Measurements from ENCODE around the gene FRMD5.

The FRMD5 gene

GRCh38 chr15:43930079-43930478, 265.0 kb downstream of the FRMD5 start:
- Histone ChIP-seq H3K4me3 (ENCODE audit: low read depth, low read length) (no peak overlapping the region), H3K9me3 (ENCODE audit: control insufficient read depth, insufficient read depth, low read length) (no peaks in the 10 kb centered on the region), H3K36me3 (ENCODE audit: control insufficient read depth, insufficient read depth, low read length) (no peaks in the 10 kb centered on the region), H3K27ac (ENCODE audit: low read depth, low read length) (peak overlapping the region; percentile 65), H3K27me3 (ENCODE audit: control insufficient read depth, insufficient read depth, low read length) (no peaks in the 10 kb centered on the region), H3K4me1 (ENCODE audit: control insufficient read depth, insufficient read depth, low read length) (peaks cover 66% of the 10 kb centered on the region), H3K9ac (ENCODE audit: low read depth, low read length) (no peak overlapping the region)

- no peaks in the 10 kb centered on the region for H3K27me3 ChIP-seq (ENCODE audit: control insufficient read depth, insufficient read depth, low read length)
- H3K4me3 ChIP-seq (ENCODE audit: low read depth, low read length), result peak overlapping the region; percentile 33
- peak overlapping the region; percentile 2; the same call in 1 of the 2 replicates for H3K9ac ChIP-seq (ENCODE audit: low read depth, low read length)
- no peaks in the 10 kb centered on the region for H3K36me3 ChIP-seq (ENCODE audit: control insufficient read depth, insufficient read depth, low read length)
- H3K9me3 ChIP-seq (ENCODE audit: control insufficient read depth, insufficient read depth, low read length), result no peaks in the 10 kb centered on the region
- H3K27ac ChIP-seq (ENCODE audit: low read depth, low read length), result peak overlapping the region; percentile 88
- H3K4me1 ChIP-seq (ENCODE audit: control insufficient read depth, insufficient read depth, low read length), result peaks cover 66% of the 10 kb centered on the region
These were observed 266.9 kb downstream of the FRMD5 start for GRCh38 chr15:43928152-43928551.

- Histone ChIP-seq H3K27me3 (ENCODE audit: control insufficient read depth, insufficient read depth, low read length) (no peaks in the 10 kb centered on the region), H3K36me3 (ENCODE audit: control insufficient read depth, insufficient read depth, low read length) (no peaks in the 10 kb centered on the region), H3K27ac (ENCODE audit: low read depth, low read length) (peak overlapping the region; percentile 88), H3K4me1 (ENCODE audit: control insufficient read depth, insufficient read depth, low read length) (peaks cover 66% of the 10 kb centered on the region), H3K9ac (ENCODE audit: low read depth, low read length) (no peak overlapping the region), H3K9me3 (ENCODE audit: control insufficient read depth, insufficient read depth, low read length) (no peaks in the 10 kb centered on the region), H3K4me3 (ENCODE audit: low read depth, low read length) (peak overlapping the region; percentile 44; the same call in 1 of the 2 replicates)
These were observed 267.9 kb downstream of the FRMD5 start for GRCh38 chr15:43927203-43927602.

- Histone ChIP-seq H3K4me1 (ENCODE audit: control insufficient read depth, insufficient read depth, low read length) (peaks cover 50% of the 10 kb centered on the region), H3K4me3 (ENCODE audit: low read depth, low read length) (no peak overlapping the region), H3K27me3 (ENCODE audit: control insufficient read depth, insufficient read depth, low read length) (no peaks in the 10 kb centered on the region), H3K36me3 (ENCODE audit: control insufficient read depth, insufficient read depth, low read length) (no peaks in the 10 kb centered on the region), H3K9me3 (ENCODE audit: control insufficient read depth, insufficient read depth, low read length) (no peaks in the 10 kb centered on the region), H3K27ac (ENCODE audit: low read depth, low read length) (no peak overlapping the region), H3K9ac (ENCODE audit: low read depth, low read length) (no peak overlapping the region)
These were observed 271.5 kb downstream of the FRMD5 start for GRCh38 chr15:43923553-43923952.

GRCh38 chr15:43922021-43922420, 273.1 kb downstream of the FRMD5 start:
- no peak overlapping the region for H3K27ac ChIP-seq (ENCODE audit: low read depth, low read length)
- no peaks in the 10 kb centered on the region for H3K36me3 ChIP-seq (ENCODE audit: control insufficient read depth, insufficient read depth, low read length)
- H3K27me3 ChIP-seq (ENCODE audit: control insufficient read depth, insufficient read depth, low read length), result no peaks in the 10 kb centered on the region

GRCh38 chr15:43920815-43921214, 274.3 kb downstream of the FRMD5 start:
- Histone ChIP-seq H3K27me3 (ENCODE audit: control insufficient read depth, insufficient read depth, low read length) (no peaks in the 10 kb centered on the region), H3K9me3 (ENCODE audit: control insufficient read depth, insufficient read depth, low read length) (no peaks in the 10 kb centered on the region)

More at GRCh38 chr15:43922021-43922420, 273.1 kb downstream of the FRMD5 start:
- Histone ChIP-seq H3K9me3 (ENCODE audit: control insufficient read depth, insufficient read depth, low read length) (no peaks in the 10 kb centered on the region), H3K9ac (ENCODE audit: low read depth, low read length) (no peak overlapping the region), H3K4me1 (ENCODE audit: control insufficient read depth, insufficient read depth, low read length) (peaks cover 36% of the 10 kb centered on the region), H3K4me3 (ENCODE audit: low read depth, low read length) (no peak overlapping the region)

GRCh38 chr15:43920254-43920600, 274.8 kb downstream of the FRMD5 start:
- Histone ChIP-seq H3K27ac (ENCODE audit: low read depth, low read length) (no peak overlapping the region), H3K4me1 (ENCODE audit: control insufficient read depth, insufficient read depth, low read length) (peaks cover 24% of the 10 kb centered on the region), H3K9ac (ENCODE audit: low read depth, low read length) (no peak overlapping the region), H3K4me3 (ENCODE audit: low read depth, low read length) (no peak overlapping the region), H3K27me3 (ENCODE audit: control insufficient read depth, insufficient read depth, low read length) (no peaks in the 10 kb centered on the region), H3K9me3 (ENCODE audit: control insufficient read depth, insufficient read depth, low read length) (no peaks in the 10 kb centered on the region), H3K36me3 (ENCODE audit: control insufficient read depth, insufficient read depth, low read length) (no peaks in the 10 kb centered on the region)

More at GRCh38 chr15:43920815-43921214, 274.3 kb downstream of the FRMD5 start:
- peaks cover 29% of the 10 kb centered on the region for H3K4me1 ChIP-seq (ENCODE audit: control insufficient read depth, insufficient read depth, low read length)
- H3K4me3 ChIP-seq (ENCODE audit: low read depth, low read length), result no peak overlapping the region
- H3K36me3 ChIP-seq (ENCODE audit: control insufficient read depth, insufficient read depth, low read length), result no peaks in the 10 kb centered on the region
- H3K27ac ChIP-seq (ENCODE audit: low read depth, low read length), result no peak overlapping the region
- no peak overlapping the region for H3K9ac ChIP-seq (ENCODE audit: low read depth, low read length)

GRCh38 chr15:43919540-43920253, 275.4 kb downstream of the FRMD5 start:
- H3K4me3 ChIP-seq (ENCODE audit: low read depth, low read length), result no peak overlapping the region
- H3K4me1 ChIP-seq (ENCODE audit: control insufficient read depth, insufficient read depth, low read length), result peaks cover 24% of the 10 kb centered on the region
- peak overlapping the region; percentile 29 for H3K27ac ChIP-seq (ENCODE audit: low read depth, low read length)
- no peaks in the 10 kb centered on the region for H3K27me3 ChIP-seq (ENCODE audit: control insufficient read depth, insufficient read depth, low read length)
- no peaks in the 10 kb centered on the region for H3K36me3 ChIP-seq (ENCODE audit: control insufficient read depth, insufficient read depth, low read length)
- no peaks in the 10 kb centered on the region for H3K9me3 ChIP-seq (ENCODE audit: control insufficient read depth, insufficient read depth, low read length)
- no peak overlapping the region for H3K9ac ChIP-seq (ENCODE audit: low read depth, low read length)

- Histone ChIP-seq H3K36me3 (ENCODE audit: control insufficient read depth, insufficient read depth, low read length) (no peaks in the 10 kb centered on the region), H3K4me3 (ENCODE audit: low read depth, low read length) (no peak overlapping the region), H3K9ac (ENCODE audit: low read depth, low read length) (no peak overlapping the region), H3K4me1 (ENCODE audit: control insufficient read depth, insufficient read depth, low read length) (peaks cover 24% of the 10 kb centered on the region), H3K27ac (ENCODE audit: low read depth, low read length) (no peak overlapping the region), H3K27me3 (ENCODE audit: control insufficient read depth, insufficient read depth, low read length) (no peaks in the 10 kb centered on the region), H3K9me3 (ENCODE audit: control insufficient read depth, insufficient read depth, low read length) (no peaks in the 10 kb centered on the region)
These were observed 276.4 kb downstream of the FRMD5 start for GRCh38 chr15:43918717-43919116.

GRCh38 chr15:43916326-43916660, 278.8 kb downstream of the FRMD5 start:
- no peak overlapping the region for H3K9ac ChIP-seq (ENCODE audit: low read depth, low read length)
- no peaks in the 10 kb centered on the region for H3K27me3 ChIP-seq (ENCODE audit: control insufficient read depth, insufficient read depth, low read length)
- H3K4me3 ChIP-seq (ENCODE audit: low read depth, low read length), result no peak overlapping the region
- no peaks in the 10 kb centered on the region; the same call in 1 of the 2 replicates for H3K36me3 ChIP-seq (ENCODE audit: control insufficient read depth, insufficient read depth, low read length)
- no peak overlapping the region for H3K27ac ChIP-seq (ENCODE audit: low read depth, low read length)
- peaks cover 19% of the 10 kb centered on the region for H3K4me1 ChIP-seq (ENCODE audit: control insufficient read depth, insufficient read depth, low read length)
- no peaks in the 10 kb centered on the region; the same call in 1 of the 2 replicates for H3K9me3 ChIP-seq (ENCODE audit: control insufficient read depth, insufficient read depth, low read length)

- peaks cover 14% of the 10 kb centered on the region for H3K4me1 ChIP-seq (ENCODE audit: control insufficient read depth, insufficient read depth, low read length)
- no peak overlapping the region; the same call in 1 of the 2 replicates for H3K9ac ChIP-seq (ENCODE audit: low read depth, low read length)
- no peaks in the 10 kb centered on the region for H3K27me3 ChIP-seq (ENCODE audit: control insufficient read depth, insufficient read depth, low read length)
- no peak overlapping the region for H3K4me3 ChIP-seq (ENCODE audit: low read depth, low read length)
- no peaks in the 10 kb centered on the region; the same call in 1 of the 2 replicates for H3K9me3 ChIP-seq (ENCODE audit: control insufficient read depth, insufficient read depth, low read length)
- no peak overlapping the region for H3K27ac ChIP-seq (ENCODE audit: low read depth, low read length)
- no peaks in the 10 kb centered on the region; the same call in 1 of the 2 replicates for H3K36me3 ChIP-seq (ENCODE audit: control insufficient read depth, insufficient read depth, low read length)
These were observed 279.3 kb downstream of the FRMD5 start for GRCh38 chr15:43915631-43916325.

All from HUES48 (cell line).